OCI-LY7 (cell line): ENCODE data around the gene GRK5. TPM values are rescaled to one million over a fixed set of nuclear protein-coding genes. Genes with fewer than 3 reads are reported as not detected.

Experiments
- BruUV-seq: library from RNA; stranded (reverse); fragments of 400-500 nt; replicated peaks from 2 replicates; lab custom pipeline; 2021; lab: Mats Ljungman, UMichigan
- CTCF ChIA-PET: fragments of 300-600 bp; sonication (Branson Sonifier 250); formaldehyde crosslinking; loops from one replicate; lab custom pipeline; 2022; ENCODE audit warnings: antibody characterized with exemption; ENCODE audit not compliant: unreplicated experiment; lab: Charles Lee
- POLR2A ChIA-PET: fragments of 300-600 bp; sonication (Branson Sonifier 250); formaldehyde crosslinking; loops from one replicate; lab custom pipeline; 2022; ENCODE audit warnings: antibody characterized with exemption; lab: Charles Lee
- DNase-seq: peaks from one replicate; pipeline ENCODE4 v3.0.0-alpha.2; 2015; ENCODE audit warnings: low spot score
- H2AFZ ChIP-seq: fragments of 200-600 bp; sonication (generic), shearing (Covaris generic); 2 replicates; pipeline ENCODE4 v1.6.1; 2014; ENCODE audit warnings: mild to moderate bottlenecking, antibody characterized with exemption, low read length, moderate library complexity
- H3K27ac ChIP-seq: fragments of 200-600 bp; sonication (generic); 2 replicates; pipeline ENCODE4 v1.5.1; 2014; ENCODE audit warnings: mixed run types, low read depth, mild to moderate bottlenecking, moderate library complexity, low read length, inconsistent platforms; ENCODE audit not compliant: poor library complexity, severe bottlenecking
- H3K36me3 ChIP-seq: fragments of 200-600 bp; sonication (generic); 2 replicates; pipeline ENCODE4 v1.6.1; 2014; ENCODE audit warnings: mild to moderate bottlenecking, antibody characterized with exemption, low read length, moderate library complexity, mixed read lengths; ENCODE audit not compliant: insufficient read depth
- H3K4me1 ChIP-seq: fragments of 200-600 bp; sonication (generic); 2 replicates; pipeline ENCODE4 v1.5.1; 2014; ENCODE audit warnings: mild to moderate bottlenecking, low read length; ENCODE audit not compliant: insufficient read depth, poor library complexity, severe bottlenecking
- H3K4me2 ChIP-seq: fragments of 200-600 bp; sonication (generic); 2 replicates; pipeline ENCODE4 v1.6.1; 2014; ENCODE audit warnings: mild to moderate bottlenecking, low read length
- H3K4me3 ChIP-seq: fragments of 200-600 bp; sonication (generic); 2 replicates; pipeline ENCODE4 v1.5.1; 2014; ENCODE audit warnings: mild to moderate bottlenecking, low read depth, low read length; ENCODE audit not compliant: poor library complexity, severe bottlenecking
- H3K79me2 ChIP-seq: fragments of 200-600 bp; sonication (generic); 2 replicates; pipeline ENCODE4 v1.6.1; 2016; ENCODE audit warnings: low read depth, mild to moderate bottlenecking, low read length, moderate library complexity, mixed read lengths; ENCODE audit not compliant: insufficient read depth
- H3K9me2 ChIP-seq: fragments of 200-600 bp; sonication (generic); 2 replicates; pipeline ENCODE4 v1.6.1; 2016; ENCODE audit warnings: mild to moderate bottlenecking, low read length, mixed read lengths; ENCODE audit not compliant: insufficient read depth
- H3K9me3 ChIP-seq: fragments of 200-600 bp; sonication (generic); 2 replicates; pipeline ENCODE4 v1.6.1; 2014; ENCODE audit warnings: mild to moderate bottlenecking, mixed run types, low read length, mixed read lengths
- H4K20me1 ChIP-seq: fragments of 200-600 bp; sonication (generic); 2 replicates; pipeline ENCODE4 v1.6.1; 2014; ENCODE audit warnings: mild to moderate bottlenecking, antibody characterized with exemption, low read length, moderate library complexity, mixed read lengths; ENCODE audit not compliant: insufficient read depth
- EZH2phosphoT487 ChIP-seq: fragments of 200-600 bp; sonication (generic); IDR thresholded peaks from 2 replicates; pipeline ENCODE4 v1.6.1; 2018; ENCODE audit warnings: low read depth, borderline replicate concordance, mild to moderate bottlenecking, mixed run types, antibody characterized with exemption, low read length, moderate library complexity, mixed read lengths
- intact Hi-C: fragments of 100-400 bp; cut with micrococcal nuclease; formaldehyde crosslinking; loops from one replicate; pipeline ENCODE4 v1.10.0; 2022; ENCODE audit not compliant: unreplicated experiment
- total RNA-seq, 2 experiments: library from RNA; depleted of rRNA in 1 of 2; stranded (reverse); fragments of >200 nt in 1 of 2; shearing (Covaris generic) in 1 of 2; gene quantifications; 2 replicates each; pipeline ENCODE4 v1.2.3, GENCODE V29; 2014 to 2022
- TF ChIP-seq, protein P1 (sequence below): fragments of 200-600 bp; sonication (generic); conservative IDR thresholded peaks from 2 replicates; pipeline ENCODE4 v1.5.1; 2014; ENCODE audit warnings: mild to moderate bottlenecking, antibody characterized with exemption, low read length, moderate library complexity, mixed read lengths

Gene GRK5
- total RNA-seq, 2 experiments from 2014 or later: 4.7 to 10.2 TPM

DNA sequence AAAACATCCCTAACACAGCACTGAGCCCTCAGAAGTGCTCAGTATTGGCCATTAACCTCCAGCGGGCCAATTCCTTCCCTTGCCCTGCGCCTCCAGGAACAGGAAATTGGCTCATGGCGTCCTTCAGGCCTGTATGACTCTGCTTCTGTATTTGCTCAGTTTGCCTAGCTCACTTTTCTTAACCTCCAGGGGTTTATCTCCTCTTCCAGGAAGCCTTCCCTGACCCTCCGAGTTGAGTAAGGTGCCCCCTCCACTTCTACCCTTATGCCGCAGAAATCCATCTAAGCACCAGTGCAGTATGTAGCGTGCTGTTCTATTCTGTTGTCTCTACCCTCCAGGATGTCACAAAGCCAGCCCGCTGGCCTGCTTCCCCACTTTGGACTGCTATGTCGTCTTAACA, 40.8 kb upstream of the GRK5 start:
- DNase-seq: no peak
- POLR2A ChIA-PET: interaction anchor here (0.6 kb wide), 1 partner anchor 24 kb away, joined by 3 read pairs; no protein-coding TSS in a partner anchor
- Histone ChIP-seq H3K4me2 (peak overlapping the region; percentile 94; the same call in 1 of the 2 replicates), H3K27ac (no peak overlapping the region), H3K9me3 (no peaks in the 10 kb centered on the region), H4K20me1 (no peaks in the 10 kb centered on the region), H3K9me2 (no peaks in the 10 kb centered on the region), H3K4me3 (no peak overlapping the region), H3K36me3 (peaks cover 56% of the 10 kb centered on the region), H2AFZ (no peak overlapping the region), H3K79me2 (peaks cover 10% of the 10 kb centered on the region; the same call in 1 of the 2 replicates), H3K4me1 (peaks cover 26% of the 10 kb centered on the region)
- intact Hi-C loops: no loop called here
- no TSS peak for BruUV-seq
- TF ChIP-seq, protein P1, sequence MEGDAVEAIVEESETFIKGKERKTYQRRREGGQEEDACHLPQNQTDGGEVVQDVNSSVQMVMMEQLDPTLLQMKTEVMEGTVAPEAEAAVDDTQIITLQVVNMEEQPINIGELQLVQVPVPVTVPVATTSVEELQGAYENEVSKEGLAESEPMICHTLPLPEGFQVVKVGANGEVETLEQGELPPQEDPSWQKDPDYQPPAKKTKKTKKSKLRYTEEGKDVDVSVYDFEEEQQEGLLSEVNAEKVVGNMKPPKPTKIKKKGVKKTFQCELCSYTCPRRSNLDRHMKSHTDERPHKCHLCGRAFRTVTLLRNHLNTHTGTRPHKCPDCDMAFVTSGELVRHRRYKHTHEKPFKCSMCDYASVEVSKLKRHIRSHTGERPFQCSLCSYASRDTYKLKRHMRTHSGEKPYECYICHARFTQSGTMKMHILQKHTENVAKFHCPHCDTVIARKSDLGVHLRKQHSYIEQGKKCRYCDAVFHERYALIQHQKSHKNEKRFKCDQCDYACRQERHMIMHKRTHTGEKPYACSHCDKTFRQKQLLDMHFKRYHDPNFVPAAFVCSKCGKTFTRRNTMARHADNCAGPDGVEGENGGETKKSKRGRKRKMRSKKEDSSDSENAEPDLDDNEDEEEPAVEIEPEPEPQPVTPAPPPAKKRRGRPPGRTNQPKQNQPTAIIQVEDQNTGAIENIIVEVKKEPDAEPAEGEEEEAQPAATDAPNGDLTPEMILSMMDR: no peak
- TF ChIP-seq EZH2phosphoT487: no peak
- CTCF ChIA-PET: no interaction called here

DNA sequence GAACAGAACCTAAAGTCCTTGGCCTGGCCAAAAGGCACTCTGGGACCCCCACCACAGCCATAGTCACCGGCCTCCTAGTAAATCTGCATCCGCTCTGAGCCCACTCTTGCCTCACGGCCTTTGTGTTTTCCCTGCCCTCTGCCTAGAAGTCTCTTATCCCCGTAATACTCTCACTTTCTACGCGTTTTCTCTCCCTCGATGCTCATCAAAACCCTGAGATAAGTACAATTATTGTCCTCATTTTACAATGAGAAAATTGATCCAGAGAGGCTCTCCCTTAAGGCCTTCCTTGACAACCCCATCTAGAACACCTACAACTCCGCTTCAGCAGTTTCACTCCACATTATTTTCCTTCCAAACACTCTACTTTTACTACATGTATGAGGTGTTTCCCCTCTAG, 40.3 kb upstream of the GRK5 start:
- intact Hi-C loops: no loop called here
- H3K9me3 ChIP-seq: no peaks in the 10 kb centered on the region
- DNase-seq: no peak
- H3K4me1 ChIP-seq: peaks cover 26% of the 10 kb centered on the region
- CTCF ChIA-PET: no interaction called here
- H3K4me3 ChIP-seq: no peak overlapping the region
- no peaks in the 10 kb centered on the region for H4K20me1 ChIP-seq
- POLR2A ChIA-PET: interaction anchor here (1.2 kb wide), 1 partner anchor 91 kb away, joined by 3 read pairs; no protein-coding TSS in a partner anchor
- H3K27ac ChIP-seq: no peak overlapping the region
- peaks cover 56% of the 10 kb centered on the region for H3K36me3 ChIP-seq
- BruUV-seq: no TSS peak
- peaks cover 10% of the 10 kb centered on the region; the same call in 1 of the 2 replicates for H3K79me2 ChIP-seq
- H3K9me2 ChIP-seq: no peaks in the 10 kb centered on the region
- TF ChIP-seq, protein P1: no peak
- no peak for TF ChIP-seq EZH2phosphoT487
- H2AFZ ChIP-seq: no peak overlapping the region
- no peak overlapping the region for H3K4me2 ChIP-seq

DNA sequence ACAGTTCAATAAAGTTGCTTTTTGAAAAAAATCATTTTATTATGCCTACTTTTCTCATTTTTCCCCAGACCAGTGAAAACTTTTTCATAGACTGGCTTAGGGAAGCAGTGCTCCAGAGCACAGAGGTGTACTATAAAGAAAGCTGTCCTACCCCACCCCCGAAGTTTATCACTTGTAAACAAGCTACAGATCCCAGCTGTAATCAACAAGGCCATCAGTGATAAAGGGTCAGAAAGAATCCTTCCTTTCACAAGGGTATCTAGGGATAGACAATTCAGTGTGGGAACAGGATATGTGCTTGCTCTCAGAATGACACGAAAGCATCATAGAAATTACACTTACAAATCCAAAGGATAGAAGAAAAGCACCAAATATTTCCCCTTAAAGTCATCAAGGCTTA, 33.3 kb upstream of the GRK5 start:
- POLR2A ChIA-PET: no interaction called here
- peaks cover 77% of the 10 kb centered on the region for H3K36me3 ChIP-seq

More for the DNA sequence above, 33.3 kb upstream of the GRK5 start:
- Histone ChIP-seq H3K9me3 (no peaks in the 10 kb centered on the region), H3K4me3 (no peak overlapping the region), H2AFZ (no peak overlapping the region), H3K79me2 (peaks cover 38% of the 10 kb centered on the region), H3K4me2 (no peak overlapping the region), H3K27ac (no peak overlapping the region), H3K4me1 (peaks cover 30% of the 10 kb centered on the region), H4K20me1 (no peaks in the 10 kb centered on the region), H3K9me2 (no peaks in the 10 kb centered on the region)
- CTCF ChIA-PET: no interaction called here
- no peak for TF ChIP-seq EZH2phosphoT487
- DNase-seq: no peak
- intact Hi-C loops: no loop called here
- BruUV-seq: no TSS peak
